ENCODE results near the gene ADGRB3.

DNA sequence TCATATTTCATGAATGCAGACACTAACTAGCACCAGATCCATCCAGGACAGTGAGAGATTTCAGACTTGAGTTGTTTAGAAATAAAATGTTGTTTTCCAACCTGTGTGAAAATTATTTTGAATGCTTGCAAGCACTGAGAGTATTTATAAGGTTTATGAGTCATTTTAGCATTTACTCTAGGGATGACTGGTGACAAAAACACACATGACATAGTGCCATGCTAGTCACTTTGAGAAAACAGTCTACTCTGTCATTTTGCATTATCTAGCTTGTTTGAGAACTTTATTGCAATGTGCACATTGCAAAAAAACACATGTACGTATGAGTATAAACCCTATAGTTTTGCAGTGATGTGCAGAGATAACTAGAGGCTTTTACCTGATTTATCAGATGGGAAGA lies 705.1 kb downstream of the ADGRB3 start:
- no peak for TF ChIP-seq EZH2phosphoT487 (IDR thresholded peaks at IDR 0.05; ENCODE audit: insufficient read depth, low read depth)
- TF ChIP-seq EZH2 (IDR thresholded peaks at IDR 0.05; ENCODE audit: insufficient read depth, poor library complexity, severe bottlenecking): no peak
